Breast epithelium (tissue), 4 donors: ENCODE results near the gene DMBT1. TPM values are rescaled to one million over a fixed set of nuclear protein-coding genes. Genes with fewer than 3 reads are reported as not detected.

Source experiments
- DNase-seq, 2 donors: peaks; one replicate each; pipeline ENCODE4 v3.0.0-alpha.2; 2019; ENCODE audit warnings: low spot score in 2 of 2
- H3K27ac ChIP-seq, 2 donors: fragments of 200-600 bp; sonication (generic) in 1 of 2; one replicate each; pipeline ENCODE4 v1.5.1; 2016 to 2019; ENCODE audit warnings: mild to moderate bottlenecking in 1 of 2
- H3K27me3 ChIP-seq, 2 donors: fragments of 200-600 bp; sonication (generic) in 1 of 2; one replicate each; pipeline versions ENCODE4 v1.5.1 to v1.6.0; 2017 to 2019; ENCODE audit warnings: control low read depth in 1 of 2, mild to moderate bottlenecking in 1 of 2
- H3K36me3 ChIP-seq: fragments of 200-600 bp; one replicate; pipeline ENCODE4 v1.5.1; 2019
- H3K4me1 ChIP-seq, 2 donors: fragments of 200-600 bp; sonication (generic); one replicate each; pipeline ENCODE4 v1.5.1; 2016 to 2019; ENCODE audit warnings: control low read depth in 1 of 2
- H3K4me3 ChIP-seq, 3 donors: fragments of 200-600 bp; sonication (generic); 1 replicate in 2 of 3; 2 replicates in 1 of 3; pipeline ENCODE4 v1.5.1; 2016 to 2019; ENCODE audit warnings: mild to moderate bottlenecking in 3 of 3, moderate library complexity in 2 of 3
- H3K9me3 ChIP-seq, 2 donors: fragments of 200-600 bp; sonication (generic) in 1 of 2; one replicate each; pipeline ENCODE4 v1.5.1; 2016 to 2019; ENCODE audit warnings: control low read depth in 1 of 2
- POLR2A ChIP-seq: fragments of 450-650 bp; IDR thresholded peaks from one replicate; pipeline ENCODE4 v1.6.1; 2016; ENCODE audit warnings: antibody characterized with exemption, mild to moderate bottlenecking, moderate library complexity
- POLR2AphosphoS5 ChIP-seq, 3 donors: sonication (generic); formaldehyde crosslinking; IDR thresholded peaks; one replicate each; pipeline ENCODE4 v1.6.1; 2017; ENCODE audit warnings: antibody characterized with exemption in 3 of 3
- intact Hi-C: fragments of 100-400 bp; cut with DNase I; formaldehyde crosslinking; loops from one replicate; pipeline ENCODE4 v1.15.1; 2023; ENCODE audit warnings: low total_unique reads
- total RNA-seq, 3 donors: library from RNA; depleted of rRNA; stranded (reverse); fragments of >200 nt; gene quantifications; one replicate each; pipeline ENCODE4 v1.1.0, GENCODE V29; 2016
- TF ChIP-seq, protein P1 (sequence below), 3 donors: fragments of 450-650 bp; IDR thresholded peaks; one replicate each; pipeline ENCODE4 v1.5.1; 2016 to 2017; ENCODE audit warnings: antibody characterized with exemption in 3 of 3, mild to moderate bottlenecking in 3 of 3, moderate library complexity in 3 of 3

The DMBT1 gene
- total RNA-seq, 3 donors from 2014 or later = 0.15 to 2.3 TPM; not detected in 1

DNA sequence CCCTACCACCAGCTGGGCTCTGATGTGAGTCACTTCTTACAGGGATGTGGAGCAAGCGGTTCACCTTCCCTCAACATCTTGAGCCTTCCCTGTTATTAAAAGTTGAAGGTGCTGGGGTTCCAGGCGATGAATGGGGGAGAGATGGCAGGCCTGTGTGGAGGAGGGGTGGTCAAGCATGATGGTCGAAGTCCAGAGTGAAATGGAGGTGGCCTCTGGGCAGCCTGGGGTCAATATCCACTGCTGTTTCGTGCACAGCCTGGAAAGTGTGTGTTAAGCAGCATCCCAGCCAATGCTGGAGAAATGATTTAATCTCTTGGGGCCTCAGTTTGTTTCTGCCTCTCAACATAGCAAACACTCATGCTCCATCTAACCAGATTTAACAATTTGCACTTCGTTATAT, 33.7 kb upstream of the DMBT1 start:
- no peak overlapping the region for H3K4me3 ChIP-seq
- TF ChIP-seq, protein P1, sequence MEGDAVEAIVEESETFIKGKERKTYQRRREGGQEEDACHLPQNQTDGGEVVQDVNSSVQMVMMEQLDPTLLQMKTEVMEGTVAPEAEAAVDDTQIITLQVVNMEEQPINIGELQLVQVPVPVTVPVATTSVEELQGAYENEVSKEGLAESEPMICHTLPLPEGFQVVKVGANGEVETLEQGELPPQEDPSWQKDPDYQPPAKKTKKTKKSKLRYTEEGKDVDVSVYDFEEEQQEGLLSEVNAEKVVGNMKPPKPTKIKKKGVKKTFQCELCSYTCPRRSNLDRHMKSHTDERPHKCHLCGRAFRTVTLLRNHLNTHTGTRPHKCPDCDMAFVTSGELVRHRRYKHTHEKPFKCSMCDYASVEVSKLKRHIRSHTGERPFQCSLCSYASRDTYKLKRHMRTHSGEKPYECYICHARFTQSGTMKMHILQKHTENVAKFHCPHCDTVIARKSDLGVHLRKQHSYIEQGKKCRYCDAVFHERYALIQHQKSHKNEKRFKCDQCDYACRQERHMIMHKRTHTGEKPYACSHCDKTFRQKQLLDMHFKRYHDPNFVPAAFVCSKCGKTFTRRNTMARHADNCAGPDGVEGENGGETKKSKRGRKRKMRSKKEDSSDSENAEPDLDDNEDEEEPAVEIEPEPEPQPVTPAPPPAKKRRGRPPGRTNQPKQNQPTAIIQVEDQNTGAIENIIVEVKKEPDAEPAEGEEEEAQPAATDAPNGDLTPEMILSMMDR (IDR thresholded peaks at IDR 0.05) = no peak
- TF ChIP-seq POLR2A = no peak
- no peak for TF ChIP-seq POLR2AphosphoS5 (IDR thresholded peaks at IDR 0.05)
- H3K27me3 ChIP-seq = no peaks in the 10 kb centered on the region
- H3K27ac ChIP-seq = no peak overlapping the region
- no peaks in the 10 kb centered on the region for H3K36me3 ChIP-seq
- intact Hi-C loops = no loop called here
- DNase-seq = no peak
- no peaks in the 10 kb centered on the region for H3K4me1 ChIP-seq
- no peaks in the 10 kb centered on the region for H3K9me3 ChIP-seq

DNA sequence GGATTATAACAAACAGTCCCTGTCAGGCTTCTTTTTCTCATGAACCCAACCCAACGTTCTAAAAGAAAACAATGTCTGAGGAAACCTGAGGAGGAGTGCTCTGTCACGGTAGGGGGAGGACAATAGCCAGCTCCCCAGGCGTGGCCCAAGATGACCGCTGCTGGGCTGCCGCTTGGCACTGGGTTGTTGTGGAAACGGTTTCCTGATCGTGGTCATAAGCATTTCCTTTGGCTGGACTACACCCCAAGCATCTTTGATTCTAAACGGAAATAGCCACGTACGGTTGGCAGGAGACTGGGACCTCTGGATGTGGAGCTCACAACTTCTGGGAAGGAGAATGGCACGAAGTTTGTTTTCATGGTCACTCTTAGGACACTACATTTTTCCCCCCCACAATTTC, 30.4 kb upstream of the DMBT1 start:
- no peaks in the 10 kb centered on the region for H3K4me1 ChIP-seq
- H3K27ac ChIP-seq = peak overlapping the region in 1 of 2 donors; percentile 20
- intact Hi-C loops = no loop called here
- H3K9me3 ChIP-seq = no peaks in the 10 kb centered on the region
- no peaks in the 10 kb centered on the region for H3K27me3 ChIP-seq
- no peak overlapping the region for H3K4me3 ChIP-seq
- TF ChIP-seq POLR2AphosphoS5 (IDR thresholded peaks at IDR 0.05) = no peak
- no peak for TF ChIP-seq POLR2A
- TF ChIP-seq, protein P1 (IDR thresholded peaks at IDR 0.05) = no peak
- no peaks in the 10 kb centered on the region for H3K36me3 ChIP-seq
- no peak for DNase-seq

DNA sequence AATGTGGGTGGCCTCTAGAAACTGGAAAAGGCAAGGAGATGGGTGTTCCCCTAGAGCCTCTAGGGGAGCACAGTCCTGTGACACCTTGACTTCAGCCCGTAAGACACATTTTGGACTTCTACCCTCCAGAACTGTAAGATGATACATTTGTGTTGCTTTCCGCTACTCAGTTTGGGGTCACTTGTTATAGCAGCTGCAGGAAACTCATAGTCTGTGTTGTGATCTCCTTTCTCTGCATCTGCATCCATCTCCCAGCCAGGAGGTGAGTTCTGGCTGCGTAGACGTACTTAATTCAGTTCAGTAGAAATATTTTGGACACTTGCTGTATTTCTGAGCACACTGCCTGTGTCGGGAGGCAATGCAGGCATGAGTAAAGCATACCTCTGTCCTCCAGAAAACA, 29.3 kb upstream of the DMBT1 start:
- TF ChIP-seq, protein P1 (IDR thresholded peaks at IDR 0.05) = no peak
- no peak for TF ChIP-seq POLR2AphosphoS5 (IDR thresholded peaks at IDR 0.05)
- TF ChIP-seq POLR2A = no peak

DNA sequence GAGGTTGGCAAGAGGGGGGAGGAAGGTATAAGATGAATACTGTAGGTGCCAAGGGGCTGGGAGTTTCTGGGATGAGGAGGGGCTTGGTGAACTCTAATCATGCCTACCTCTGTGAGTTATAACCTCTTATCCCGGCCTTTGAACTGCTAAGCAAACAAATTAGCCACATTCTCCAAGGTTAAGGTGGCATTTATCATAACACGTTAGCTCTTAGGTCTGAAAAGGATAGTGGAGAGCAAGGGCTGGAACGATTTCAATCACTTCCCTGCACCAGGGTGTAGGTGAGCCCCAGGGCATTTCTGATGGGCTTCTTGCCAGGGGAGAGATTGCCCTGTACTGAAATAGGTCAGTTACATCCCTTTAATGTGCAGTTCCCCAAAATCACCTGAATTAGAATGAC, 28.6 kb upstream of the DMBT1 start:
- Histone ChIP-seq H3K4me3 (no peak overlapping the region), H3K27me3 (no peaks in the 10 kb centered on the region), H3K4me1 (no peaks in the 10 kb centered on the region), H3K9me3 (no peaks in the 10 kb centered on the region), H3K27ac (no peak overlapping the region), H3K36me3 (no peaks in the 10 kb centered on the region)
- TF ChIP-seq POLR2A (no peak), POLR2AphosphoS5 (IDR thresholded peaks at IDR 0.05) (no peak)
- TF ChIP-seq, protein P1 (IDR thresholded peaks at IDR 0.05) = no peak
- DNase-seq = no peak
- intact Hi-C loops = no loop called here

More for the DNA sequence above, 29.3 kb upstream of the DMBT1 start:
- H3K4me1 ChIP-seq = no peaks in the 10 kb centered on the region
- no peaks in the 10 kb centered on the region for H3K36me3 ChIP-seq
- no peak for DNase-seq
- intact Hi-C loops = no loop called here
- no peaks in the 10 kb centered on the region for H3K9me3 ChIP-seq
- no peak overlapping the region for H3K4me3 ChIP-seq
- no peaks in the 10 kb centered on the region for H3K27me3 ChIP-seq
- no peak overlapping the region for H3K27ac ChIP-seq

DNA sequence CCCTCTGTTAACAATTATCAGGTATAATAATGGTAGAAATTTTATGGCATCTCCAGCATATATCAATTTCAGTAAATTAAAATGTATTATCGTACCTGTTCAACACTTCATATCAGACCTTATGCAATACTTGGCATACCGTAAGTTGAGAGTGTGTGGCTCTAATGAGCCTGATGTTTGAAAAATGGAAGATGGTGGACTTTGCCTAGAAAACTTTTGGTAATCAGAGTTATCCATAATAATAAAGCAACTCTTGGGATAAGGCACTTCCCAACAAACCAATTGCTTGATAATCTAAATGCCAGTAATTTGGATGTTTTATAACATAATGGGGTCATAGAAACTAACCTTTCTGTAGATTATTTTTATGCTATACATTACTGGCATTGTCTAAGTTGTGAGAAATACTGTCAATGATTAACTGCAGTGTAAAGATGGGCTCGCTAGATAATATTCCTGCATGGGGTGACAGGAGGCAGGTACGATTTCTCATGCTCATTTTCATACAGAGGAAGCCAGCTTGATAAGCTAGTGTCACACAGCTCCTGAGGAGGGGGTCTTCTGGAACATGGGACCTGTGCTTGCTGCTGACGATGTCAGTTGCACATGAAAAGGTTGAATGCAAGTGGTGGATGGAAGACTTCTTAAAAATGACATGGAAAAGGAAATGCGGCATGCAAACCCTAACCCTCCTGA, 27.8 kb upstream of the DMBT1 start:
- Histone ChIP-seq H3K27me3 (no peaks in the 10 kb centered on the region), H3K36me3 (no peaks in the 10 kb centered on the region), H3K27ac (no peak overlapping the region), H3K9me3 (no peaks in the 10 kb centered on the region), H3K4me3 (no peak overlapping the region), H3K4me1 (no peaks in the 10 kb centered on the region)
- DNase-seq = no peak
- TF ChIP-seq POLR2A = no peak
- no peak for TF ChIP-seq POLR2AphosphoS5 (IDR thresholded peaks at IDR 0.05)
- TF ChIP-seq, protein P1 (IDR thresholded peaks at IDR 0.05) = no peak
- intact Hi-C loops = no loop called here
